ENCODE measurements around the gene ANKS1B.
A peak's percentile ranks its signal among the peaks of the same experiment; 100 is the strongest.

Gene ANKS1B

DNA sequence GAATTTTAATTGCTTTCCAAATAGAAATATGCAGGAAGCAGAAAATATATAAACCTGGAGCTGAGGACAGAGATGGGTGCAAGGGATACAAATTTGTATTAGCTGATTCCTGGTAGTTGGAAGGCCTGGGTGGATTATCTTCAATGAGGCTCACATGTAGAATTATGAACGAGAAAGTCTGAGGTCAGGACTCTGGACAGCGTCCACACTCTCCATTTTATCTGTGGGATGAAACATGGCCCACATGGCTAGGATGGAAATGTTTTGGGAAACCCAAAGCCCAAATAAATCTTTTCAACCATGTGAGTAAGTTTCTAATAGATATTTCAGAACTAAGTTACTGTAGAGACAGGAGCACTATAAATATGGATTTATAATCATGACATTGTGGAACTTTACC, 1083.5 kb downstream of the ANKS1B start:
- TF ChIP-seq, protein P1, sequence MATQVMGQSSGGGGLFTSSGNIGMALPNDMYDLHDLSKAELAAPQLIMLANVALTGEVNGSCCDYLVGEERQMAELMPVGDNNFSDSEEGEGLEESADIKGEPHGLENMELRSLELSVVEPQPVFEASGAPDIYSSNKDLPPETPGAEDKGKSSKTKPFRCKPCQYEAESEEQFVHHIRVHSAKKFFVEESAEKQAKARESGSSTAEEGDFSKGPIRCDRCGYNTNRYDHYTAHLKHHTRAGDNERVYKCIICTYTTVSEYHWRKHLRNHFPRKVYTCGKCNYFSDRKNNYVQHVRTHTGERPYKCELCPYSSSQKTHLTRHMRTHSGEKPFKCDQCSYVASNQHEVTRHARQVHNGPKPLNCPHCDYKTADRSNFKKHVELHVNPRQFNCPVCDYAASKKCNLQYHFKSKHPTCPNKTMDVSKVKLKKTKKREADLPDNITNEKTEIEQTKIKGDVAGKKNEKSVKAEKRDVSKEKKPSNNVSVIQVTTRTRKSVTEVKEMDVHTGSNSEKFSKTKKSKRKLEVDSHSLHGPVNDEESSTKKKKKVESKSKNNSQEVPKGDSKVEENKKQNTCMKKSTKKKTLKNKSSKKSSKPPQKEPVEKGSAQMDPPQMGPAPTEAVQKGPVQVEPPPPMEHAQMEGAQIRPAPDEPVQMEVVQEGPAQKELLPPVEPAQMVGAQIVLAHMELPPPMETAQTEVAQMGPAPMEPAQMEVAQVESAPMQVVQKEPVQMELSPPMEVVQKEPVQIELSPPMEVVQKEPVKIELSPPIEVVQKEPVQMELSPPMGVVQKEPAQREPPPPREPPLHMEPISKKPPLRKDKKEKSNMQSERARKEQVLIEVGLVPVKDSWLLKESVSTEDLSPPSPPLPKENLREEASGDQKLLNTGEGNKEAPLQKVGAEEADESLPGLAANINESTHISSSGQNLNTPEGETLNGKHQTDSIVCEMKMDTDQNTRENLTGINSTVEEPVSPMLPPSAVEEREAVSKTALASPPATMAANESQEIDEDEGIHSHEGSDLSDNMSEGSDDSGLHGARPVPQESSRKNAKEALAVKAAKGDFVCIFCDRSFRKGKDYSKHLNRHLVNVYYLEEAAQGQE (IDR thresholded peaks at IDR 0.05; ENCODE audit: low read depth): peak; percentile 91
- TF ChIP-seq NFIC (IDR thresholded peaks at IDR 0.05): no peak

DNA sequence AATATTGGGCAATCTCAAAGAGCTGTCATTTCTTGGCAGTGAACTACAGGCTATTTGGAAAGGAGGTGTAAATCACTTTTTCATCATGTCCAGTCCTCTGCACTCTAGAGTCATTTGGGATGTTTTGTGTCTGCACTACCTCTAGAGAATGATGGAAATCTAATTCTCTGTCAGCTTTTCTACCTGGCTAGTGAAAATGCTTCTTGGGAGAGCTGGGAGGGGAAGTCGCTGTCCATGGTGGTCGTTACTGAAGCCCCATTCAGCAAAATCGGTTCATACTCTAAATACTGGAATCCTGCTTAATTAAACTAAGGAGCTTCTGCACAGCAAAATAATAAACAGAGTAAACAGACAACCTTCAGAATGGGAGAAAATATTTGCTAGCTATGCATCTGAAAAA, 1087.8 kb downstream of the ANKS1B start:
- TF ChIP-seq NFIC (IDR thresholded peaks at IDR 0.05) (no peak), CEBPB (IDR thresholded peaks at IDR 0.05) (no peak), TCF12 (IDR thresholded peaks at IDR 0.05; ENCODE audit: low read depth) (no peak), RAD21 (IDR thresholded peaks at IDR 0.05; ENCODE audit: low read depth) (no peak), TAF1 (IDR thresholded peaks at IDR 0.05; ENCODE audit: low read depth) (no peak)
- TF ChIP-seq, protein P1 (IDR thresholded peaks at IDR 0.05; ENCODE audit: low read depth): peak; percentile 88
- TF ChIP-seq, protein P2, sequence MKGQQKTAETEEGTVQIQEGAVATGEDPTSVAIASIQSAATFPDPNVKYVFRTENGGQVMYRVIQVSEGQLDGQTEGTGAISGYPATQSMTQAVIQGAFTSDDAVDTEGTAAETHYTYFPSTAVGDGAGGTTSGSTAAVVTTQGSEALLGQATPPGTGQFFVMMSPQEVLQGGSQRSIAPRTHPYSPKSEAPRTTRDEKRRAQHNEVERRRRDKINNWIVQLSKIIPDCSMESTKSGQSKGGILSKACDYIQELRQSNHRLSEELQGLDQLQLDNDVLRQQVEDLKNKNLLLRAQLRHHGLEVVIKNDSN (IDR thresholded peaks at IDR 0.05): no peak

- TF ChIP-seq CREB1 (IDR thresholded peaks at IDR 0.05; ENCODE audit: low read depth) (no peak), EGR1 (IDR thresholded peaks at IDR 0.05) (no peak), RAD21 (IDR thresholded peaks at IDR 0.05; ENCODE audit: low read depth) (peak; percentile 10; the same call in 1 of the 2 replicates)
Measured at GRCh38 chr12:98895086-98895651, 1089.6 kb downstream of the ANKS1B start.

DNA sequence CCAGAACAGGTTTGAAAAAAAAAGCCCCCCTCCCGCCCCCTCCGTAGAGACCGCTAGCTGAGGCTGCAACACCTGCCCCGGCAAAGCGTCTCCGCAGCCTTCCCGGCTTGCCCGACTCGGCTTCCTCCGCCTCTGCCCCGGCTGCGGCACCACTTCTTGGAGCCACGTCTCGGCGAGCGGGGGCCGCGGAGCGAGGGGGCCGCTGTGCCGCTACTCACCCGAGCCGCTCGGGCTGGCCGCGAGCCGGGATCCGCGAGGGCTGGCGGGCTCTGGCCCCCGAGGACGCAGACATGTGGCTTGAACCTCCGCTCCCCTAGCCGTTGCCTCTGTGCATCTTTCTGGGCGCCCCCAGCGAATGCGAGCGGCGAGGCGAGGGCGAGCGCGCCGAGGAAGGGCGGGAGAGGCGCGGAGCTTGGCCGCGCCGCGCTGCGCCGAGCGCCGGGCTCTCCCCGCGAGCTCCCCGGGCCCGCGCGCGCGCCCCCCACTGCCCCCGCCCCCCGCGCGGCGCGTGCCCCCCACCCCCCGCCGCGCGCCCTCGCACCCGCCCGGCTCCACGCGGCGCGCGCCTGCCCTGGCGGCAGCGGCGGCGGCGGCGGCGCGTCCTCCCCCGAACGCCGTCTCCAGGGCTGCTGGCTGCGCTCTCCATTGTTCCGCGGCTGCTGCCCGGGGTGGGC, 1090.2 kb downstream of the ANKS1B start:
- no peak for TF ChIP-seq ZBTB7A (IDR thresholded peaks at IDR 0.05; ENCODE audit: low read depth)
- TF ChIP-seq, protein P2 (IDR thresholded peaks at IDR 0.05): no peak
- TF ChIP-seq TCF12 (IDR thresholded peaks at IDR 0.05; ENCODE audit: low read depth): no peak
- TF ChIP-seq NFIC (IDR thresholded peaks at IDR 0.05): no peak
- TF ChIP-seq MAX (IDR thresholded peaks at IDR 0.05): no peak; the same call in 1 of the 2 replicates
- TF ChIP-seq RAD21 (IDR thresholded peaks at IDR 0.05; ENCODE audit: low read depth): no peak
- TF ChIP-seq FOXM1 (IDR thresholded peaks at IDR 0.05; ENCODE audit: borderline replicate concordance, low read depth): no peak
- no peak for TF ChIP-seq EGR1 (IDR thresholded peaks at IDR 0.05)
- TF ChIP-seq, protein P1 (IDR thresholded peaks at IDR 0.05; ENCODE audit: low read depth): no peak
- TF ChIP-seq CREB1 (IDR thresholded peaks at IDR 0.05; ENCODE audit: low read depth): no peak
- TF ChIP-seq TEAD4 (IDR thresholded peaks at IDR 0.05): no peak
- TF ChIP-seq YY1 (IDR thresholded peaks at IDR 0.05; ENCODE audit: low read depth): no peak
- no peak for TF ChIP-seq EP300 (IDR thresholded peaks at IDR 0.05; ENCODE audit: borderline replicate concordance)

- no peak for TF ChIP-seq EGR1 (IDR thresholded peaks at IDR 0.05)
- no peak for TF ChIP-seq MAX (IDR thresholded peaks at IDR 0.05)
- TF ChIP-seq, protein P1 (IDR thresholded peaks at IDR 0.05; ENCODE audit: low read depth): no peak
- TF ChIP-seq EP300 (IDR thresholded peaks at IDR 0.05; ENCODE audit: borderline replicate concordance): no peak
- TF ChIP-seq FOXM1 (IDR thresholded peaks at IDR 0.05; ENCODE audit: borderline replicate concordance, low read depth): no peak
- TF ChIP-seq TCF12 (IDR thresholded peaks at IDR 0.05; ENCODE audit: low read depth): 0 out of 2 replicates have a peak, but pooled peaks have one; percentile 13
- TF ChIP-seq TAF1 (IDR thresholded peaks at IDR 0.05; ENCODE audit: low read depth): no peak
- TF ChIP-seq TEAD4 (IDR thresholded peaks at IDR 0.05): no peak
Measured at GRCh38 chr12:98893675-98894411, 1090.9 kb downstream of the ANKS1B start.
